CD14-positive monocyte (primary cell): ENCODE results near the gene LOXL3. TPM values are rescaled to one million over a fixed set of nuclear protein-coding genes. Genes with fewer than 3 reads are reported as not detected.

Experiments used
- DNase-seq, 3 donors: peaks; one replicate each; pipeline ENCODE4 v3.0.0-alpha.2; 2011 to 2022
- H2AFZ ChIP-seq: 2 replicates; pipeline ENCODE4 v1.6.0; 2012; ENCODE audit warnings: mild to moderate bottlenecking, low read depth, low read length, inconsistent platforms; ENCODE audit not compliant: insufficient read depth, poor library complexity, severe bottlenecking
- H3K27ac ChIP-seq, 2 donors: 1 replicate in 1 of 2; 2 replicates in 1 of 2; pipeline ENCODE4 v1.5.1; 2012 to 2013; ENCODE audit warnings: low read length in 2 of 2, control low read depth in 1 of 2, inconsistent platforms in 1 of 2, low read depth in 1 of 2, mild to moderate bottlenecking in 1 of 2
- H3K27me3 ChIP-seq, 2 donors: one replicate each; pipeline versions ENCODE4 v1.6.0 to v1.6.1; 2011 to 2013; ENCODE audit warnings: low read length in 2 of 2; ENCODE audit not compliant: control insufficient read depth in 2 of 2, insufficient read depth in 2 of 2
- H3K36me3 ChIP-seq, 2 donors: replicated peaks in 1 of 2; 1 replicate in 1 of 2; 2 replicates in 1 of 2; pipeline versions ENCODE4 v1.5.1 to v1.6.1; 2012 to 2013; ENCODE audit warnings: low read length in 2 of 2, control low read depth in 1 of 2, inconsistent platforms in 1 of 2, mild to moderate bottlenecking in 1 of 2; ENCODE audit not compliant: insufficient read depth in 2 of 2, control insufficient read depth in 1 of 2
- H3K4me1 ChIP-seq, 2 donors: 1 replicate in 1 of 2; 2 replicates in 1 of 2; pipeline versions ENCODE4 v1.5.1 to v1.6.1; 2012 to 2013; ENCODE audit warnings: low read length in 2 of 2, control low read depth in 1 of 2, inconsistent platforms in 1 of 2, mild to moderate bottlenecking in 1 of 2, moderate library complexity in 1 of 2; ENCODE audit not compliant: insufficient read depth in 2 of 2, control insufficient read depth in 1 of 2
- H3K4me2 ChIP-seq: replicated peaks from 2 replicates; pipeline ENCODE3; 2012; ENCODE audit warnings: low read length, moderate library complexity, mild to moderate bottlenecking; ENCODE audit not compliant: poor library complexity, severe bottlenecking; ENCODE audit errors: extremely low read depth
- H3K4me3 ChIP-seq, 3 experiments: fragments of 200-600 bp in 1 of 3; sonication (generic) in 1 of 3; replicated peaks in 1 of 3; 1 replicate in 2 of 3; 2 replicates in 1 of 3; pipeline ENCODE4 v1.5.1; 2011 to 2013; ENCODE audit warnings: low read length in 3 of 3, mild to moderate bottlenecking in 3 of 3, control low read depth in 2 of 3, low read depth in 2 of 3, inconsistent platforms in 1 of 3, moderate library complexity in 1 of 3
- H3K79me2 ChIP-seq: 2 replicates; pipeline ENCODE4 v1.6.0; 2012; ENCODE audit warnings: mild to moderate bottlenecking, control low read depth, inconsistent platforms, low read length, moderate library complexity; ENCODE audit not compliant: insufficient read depth
- H3K9ac ChIP-seq: 2 replicates; pipeline ENCODE4 v1.6.0; 2017; ENCODE audit warnings: low read length, mild to moderate bottlenecking; ENCODE audit not compliant: insufficient read depth, poor library complexity, severe bottlenecking
- H3K9me3 ChIP-seq, 2 donors: replicated peaks in 1 of 2; 1 replicate in 1 of 2; 2 replicates in 1 of 2; pipeline versions ENCODE4 v1.5.1 to v1.6.1; 2012 to 2013; ENCODE audit warnings: low read length in 2 of 2, control low read depth in 1 of 2; ENCODE audit not compliant: control insufficient read depth in 1 of 2, insufficient read depth in 1 of 2
- H4K20me1 ChIP-seq: 2 replicates; pipeline ENCODE4 v1.6.0; 2012; ENCODE audit warnings: mild to moderate bottlenecking, low read length, control low read depth, moderate library complexity; ENCODE audit not compliant: insufficient read depth
- H3K27ac Mint-ChIP-seq, 7 donors: one replicate each; pipeline ENCODE4 v1.8.0; 2020; ENCODE audit warnings: mild to moderate bottlenecking in 7 of 7, mixed read lengths in 7 of 7, moderate library complexity in 6 of 7, inconsistent platforms in 2 of 7
- H3K27me3 Mint-ChIP-seq, 3 donors: one replicate each; pipeline ENCODE4 v1.8.0; 2021 to 2022; ENCODE audit warnings: low read depth in 3 of 3, mild to moderate bottlenecking in 3 of 3, mixed read lengths in 3 of 3, moderate library complexity in 3 of 3, inconsistent platforms in 1 of 3
- H3K36me3 Mint-ChIP-seq, 2 donors: one replicate each; pipeline ENCODE4 v1.8.0; 2020; ENCODE audit warnings: mixed read lengths in 2 of 2, inconsistent platforms in 1 of 2, mild to moderate bottlenecking in 1 of 2
- H3K4me1 Mint-ChIP-seq: one replicate; pipeline ENCODE4 v1.8.0; 2020; ENCODE audit warnings: mild to moderate bottlenecking, mixed read lengths
- H3K4me3 Mint-ChIP-seq, 2 donors: one replicate each; pipeline ENCODE4 v1.8.0; 2020; ENCODE audit warnings: mild to moderate bottlenecking in 2 of 2, mixed read lengths in 2 of 2, moderate library complexity in 1 of 2
- H3K9me3 Mint-ChIP-seq, 7 donors: one replicate each; pipeline ENCODE4 v1.8.0; 2020 to 2022; ENCODE audit warnings: mixed read lengths in 7 of 7, mild to moderate bottlenecking in 6 of 7, moderate library complexity in 6 of 7, inconsistent platforms in 2 of 7
- CTCF ChIP-seq: fragments of 200-600 bp; IDR thresholded peaks from one replicate; pipeline ENCODE4 v1.8.0; 2022; ENCODE audit warnings: antibody characterized with exemption, mild to moderate bottlenecking
- WGBS: methylation state at CpG from one replicate; pipeline ENCODE4 v1.1.5; 2013; ENCODE audit warnings: missing lambda C conversion rate; ENCODE audit not compliant: insufficient coverage; 5-methylcytosine and 5-hydroxymethylcytosine counted together
- intact Hi-C, 2 donors: fragments of 100-400 bp; cut with micrococcal nuclease; formaldehyde crosslinking; loops; one replicate each; pipeline versions ENCODE4 v1.15.0 to v1.15.1; 2023
- polyA plus RNA-seq, 3 donors: library from polyadenylated mRNA; depleted of rRNA in 1 of 3; unstranded in 2 of 3; stranded (reverse) in 1 of 3; fragments of 300-500 nt in 2 of 3; fragments of >200 nt in 1 of 3; fragmentation: Illumina TruSeq in 2 of 3; gene quantifications; 1 replicate in 2 of 3; 2 replicates in 1 of 3; pipeline ENCODE4 v1.2.3, GENCODE V29; 2012 to 2021

The LOXL3 gene
- polyA plus RNA-seq, 3 donors, result 18.2 to 35.0 (median 18.5) TPM

GRCh38 chr2:74537140-74537539 is 16.6 kb downstream of the LOXL3 start:
- H3K4me1 Mint-ChIP-seq, result peaks cover 12% of the 10 kb centered on the region

GRCh38 chr2:74536166-74536950 is 17.4 kb downstream of the LOXL3 start:
- Mint-ChIP-seq H3K4me1 (peaks cover 18% of the 10 kb centered on the region), H3K4me3 (no peak overlapping the region), H3K27me3 (peaks cover 2 to 5% (median 4%) of the 10 kb centered on the region in 3 donors), H3K36me3 (peaks cover 19 to 21% of the 10 kb centered on the region in 2 donors), H3K27ac (no peak overlapping the region), H3K9me3 (no peaks in the 10 kb centered on the region)
- WGBS, result 92% methylated on average over 18 of the region's 23 CpGs
- TF ChIP-seq CTCF, result no peak
- H3K4me3 ChIP-seq, result no peak overlapping the region
- no peak overlapping the region for H3K27ac ChIP-seq
- no peak overlapping the region for H2AFZ ChIP-seq
- no peaks in the 10 kb centered on the region for H3K27me3 ChIP-seq
- H4K20me1 ChIP-seq, result no peaks in the 10 kb centered on the region
- H3K4me1 ChIP-seq, result peaks cover 8 to 15% of the 10 kb centered on the region in 2 donors
- H3K79me2 ChIP-seq, result no peaks in the 10 kb centered on the region
- H3K36me3 ChIP-seq, result peaks cover 9 to 18% of the 10 kb centered on the region in 2 donors
- DNase-seq, result no peak
- intact Hi-C loops, result loop anchor here in 1 of 2 donors (10.0 kb wide), 1 partner anchor 48 kb away; no protein-coding TSS in a partner anchor
- no peaks in the 10 kb centered on the region for H3K9me3 ChIP-seq
- no peak overlapping the region for H3K9ac ChIP-seq
- H3K4me2 ChIP-seq, result no peak overlapping the region

More at GRCh38 chr2:74537140-74537539, 16.6 kb downstream of the LOXL3 start:
- H3K36me3 ChIP-seq, result peaks cover 9 to 18% of the 10 kb centered on the region in 2 donors
- Mint-ChIP-seq H3K36me3 (peaks cover 20 to 23% of the 10 kb centered on the region in 2 donors), H3K9me3 (no peaks in the 10 kb centered on the region), H3K27ac (no peak overlapping the region), H3K27me3 (peaks cover 2 to 5% (median 4%) of the 10 kb centered on the region in 3 donors), H3K4me3 (no peak overlapping the region)
- H3K9ac ChIP-seq, result no peak overlapping the region
- no peak overlapping the region for H2AFZ ChIP-seq
- no peaks in the 10 kb centered on the region for H3K79me2 ChIP-seq
- no peaks in the 10 kb centered on the region for H3K9me3 ChIP-seq
- H3K27ac ChIP-seq, result no peak overlapping the region
- H3K4me3 ChIP-seq, result no peak overlapping the region
- H3K4me1 ChIP-seq, result peaks cover 6 to 10% of the 10 kb centered on the region in 2 donors
- WGBS, result 97% methylated on average over 3 of the region's 4 CpGs
- H3K4me2 ChIP-seq, result no peak overlapping the region
- DNase-seq, result no peak
- H3K27me3 ChIP-seq, result no peaks in the 10 kb centered on the region
- intact Hi-C loops, result loop anchor here in 1 of 2 donors (10.0 kb wide), 1 partner anchor 48 kb away; no protein-coding TSS in a partner anchor
- no peak for TF ChIP-seq CTCF
- H4K20me1 ChIP-seq, result no peaks in the 10 kb centered on the region
